Large intestine (tissue), 3 donors: Measurements from ENCODE around the gene TRIO. TPM values are rescaled to one million over a fixed set of nuclear protein-coding genes. Genes with fewer than 3 reads are reported as not detected.

ENCODE experiments used
- DNase-seq, 2 donors: peaks; one replicate each; pipeline versions ENCODE4 v3.0.0 to v3.0.0-alpha.2; 2013
- H3K27ac ChIP-seq: one replicate; pipeline ENCODE4 v1.5.1; 2013; ENCODE audit warnings: low read length
- H3K27me3 ChIP-seq: 2 replicates; pipeline ENCODE4 v1.6.1; 2013; ENCODE audit warnings: low read length; ENCODE audit not compliant: control insufficient read depth, insufficient read depth
- H3K36me3 ChIP-seq: 2 replicates; pipeline ENCODE4 v1.6.1; 2013; ENCODE audit warnings: low read length; ENCODE audit not compliant: control insufficient read depth, insufficient read depth
- H3K4me1 ChIP-seq: one replicate; pipeline ENCODE4 v1.6.1; 2013; ENCODE audit warnings: low read length; ENCODE audit not compliant: control insufficient read depth, insufficient read depth
- H3K4me3 ChIP-seq: one replicate; pipeline ENCODE4 v1.5.1; 2013; ENCODE audit warnings: low read length
- H3K9me3 ChIP-seq: one replicate; pipeline ENCODE4 v1.6.1; 2013; ENCODE audit warnings: mild to moderate bottlenecking, low read depth, low read length, moderate library complexity; ENCODE audit not compliant: control insufficient read depth
- WGBS: methylation state at CpG from one replicate; pipeline ENCODE4 v1.1.5; 2013; ENCODE audit warnings: low lambda C conversion rate; ENCODE audit not compliant: insufficient coverage; 5-methylcytosine and 5-hydroxymethylcytosine counted together
- polyA plus RNA-seq: library from polyadenylated mRNA; unstranded; fragments of 120-200 nt; gene quantifications from one replicate; pipeline ENCODE4 v1.2.1, GENCODE V29; 2013

TRIO gene
- polyA plus RNA-seq, 1 donor: 66.6 TPM

DNA sequence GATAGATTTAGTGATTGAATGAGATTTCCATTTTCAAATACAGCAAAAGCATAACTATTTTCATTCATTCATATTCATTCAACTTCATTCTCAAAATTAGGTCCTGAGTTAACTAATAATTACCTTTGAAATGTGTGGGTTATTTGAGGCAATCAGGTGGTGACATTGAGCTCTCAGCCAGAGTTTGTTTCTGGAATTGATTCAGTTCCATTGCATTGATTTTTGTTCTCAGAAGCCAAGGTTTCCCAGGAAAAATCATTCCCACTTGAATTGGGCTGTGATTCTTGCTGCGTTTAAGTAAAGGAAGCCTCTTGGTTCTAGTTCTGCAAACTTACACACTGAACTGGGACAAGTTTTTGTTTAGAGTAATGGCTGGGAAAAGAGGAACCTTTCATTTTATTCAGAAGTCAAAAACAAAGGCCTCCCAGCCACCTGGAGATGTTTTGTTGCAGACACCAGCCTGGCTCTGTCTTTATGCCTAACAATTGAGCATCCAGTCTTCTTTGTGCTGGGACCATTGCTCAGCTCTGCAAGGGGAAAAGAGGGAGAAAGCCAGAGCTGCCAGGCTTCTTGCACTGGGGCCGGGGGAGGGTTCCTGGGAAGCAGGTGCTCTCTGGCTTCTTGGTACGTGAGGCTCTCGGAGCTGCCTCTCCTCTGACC is 198.6 kb downstream of the TRIO start:
- Histone ChIP-seq H3K4me3 (no peak overlapping the region), H3K27ac (no peak overlapping the region), H3K36me3 (peaks cover 56% of the 10 kb centered on the region), H3K27me3 (no peaks in the 10 kb centered on the region), H3K4me1 (peaks cover 9% of the 10 kb centered on the region), H3K9me3 (no peaks in the 10 kb centered on the region)
- WGBS: 86% methylated on average over 1 of the region's 4 CpGs
- no peak for DNase-seq

DNA sequence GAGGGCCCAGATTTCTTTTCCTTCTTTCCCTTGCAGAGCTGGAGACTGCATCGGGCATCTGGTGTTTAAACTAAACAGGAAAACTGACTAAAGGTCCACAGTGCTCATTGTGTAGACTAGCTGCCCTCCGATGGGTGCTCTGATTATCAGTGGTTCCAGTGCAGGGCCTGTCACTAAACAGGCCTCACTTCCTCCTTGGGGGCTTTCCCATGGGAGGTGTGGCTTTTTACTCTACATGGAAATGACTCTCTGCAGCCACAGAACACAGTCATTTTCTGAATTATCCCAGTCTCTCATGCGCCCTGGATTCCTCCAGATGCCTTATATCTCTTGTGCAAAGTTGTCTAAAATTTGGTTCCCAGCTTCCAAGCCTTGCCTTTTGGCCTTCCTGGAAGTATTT is 199.2 kb downstream of the TRIO start:
- H3K36me3 ChIP-seq: peaks cover 53% of the 10 kb centered on the region
- no peak overlapping the region for H3K27ac ChIP-seq
- H3K4me3 ChIP-seq: no peak overlapping the region
- peaks cover 9% of the 10 kb centered on the region for H3K4me1 ChIP-seq
- H3K27me3 ChIP-seq: no peaks in the 10 kb centered on the region
- peak; percentile 39 to 60 for DNase-seq
- H3K9me3 ChIP-seq: no peaks in the 10 kb centered on the region
- WGBS: 38% methylated on average over 1 of the region's 3 CpGs

DNA sequence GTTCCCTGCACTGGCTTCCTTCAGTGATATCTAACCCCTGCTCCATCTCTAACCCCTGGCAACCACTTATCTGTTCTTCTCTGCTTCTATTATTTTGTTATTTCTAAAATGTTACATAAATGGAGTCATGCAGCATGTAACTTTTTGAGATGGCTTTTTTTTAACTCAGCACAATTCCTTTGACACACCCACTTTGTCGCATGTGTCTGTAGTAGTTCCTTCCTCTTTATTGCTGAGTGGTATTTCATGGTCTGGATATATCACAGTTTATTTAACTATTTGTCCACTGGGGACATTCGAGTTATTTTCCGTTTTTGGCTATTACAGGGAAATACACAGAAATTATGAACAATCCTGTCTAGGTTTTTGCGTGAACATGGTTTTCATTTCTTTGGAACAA is 200.2 kb downstream of the TRIO start:
- no peak for DNase-seq
- Histone ChIP-seq H3K9me3 (no peaks in the 10 kb centered on the region), H3K27me3 (no peaks in the 10 kb centered on the region), H3K27ac (no peak overlapping the region), H3K4me1 (peaks cover 9% of the 10 kb centered on the region), H3K36me3 (peaks cover 43% of the 10 kb centered on the region), H3K4me3 (no peak overlapping the region)
- 95% methylated on average over 4 of the region's 4 CpGs for WGBS

DNA sequence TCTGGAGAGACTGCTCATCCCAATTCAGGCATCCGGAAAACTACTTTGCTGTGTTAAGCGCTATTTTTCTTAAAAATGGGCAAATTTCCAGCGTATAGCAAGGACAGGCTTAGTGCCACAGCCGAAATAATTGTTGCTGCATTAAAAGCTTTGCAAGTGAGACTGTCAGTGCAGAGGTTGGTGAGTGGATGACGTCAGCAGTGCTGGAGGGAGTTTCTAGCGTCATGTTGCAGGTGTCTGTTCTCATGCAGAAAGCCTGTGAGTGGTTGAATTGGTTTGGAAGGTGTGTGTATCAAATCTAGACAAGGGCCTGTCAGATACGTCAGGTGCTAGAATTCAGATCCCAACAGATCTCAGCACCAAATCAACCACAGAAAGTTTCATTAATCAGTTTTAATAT is 204.4 kb downstream of the TRIO start:
- WGBS: 83% methylated on average over 3 of the region's 7 CpGs
- Histone ChIP-seq H3K4me3 (no peak overlapping the region), H3K27ac (no peak overlapping the region), H3K36me3 (peaks cover 31% of the 10 kb centered on the region), H3K27me3 (no peaks in the 10 kb centered on the region), H3K9me3 (no peaks in the 10 kb centered on the region), H3K4me1 (peaks cover 1% of the 10 kb centered on the region)
- no peak for DNase-seq

GRCh38 chr5:14348142-14348541 is 205.0 kb downstream of the TRIO start:
- Histone ChIP-seq H3K4me1 (no peaks in the 10 kb centered on the region), H3K27me3 (no peaks in the 10 kb centered on the region), H3K27ac (no peak overlapping the region), H3K9me3 (no peaks in the 10 kb centered on the region), H3K36me3 (peaks cover 29% of the 10 kb centered on the region), H3K4me3 (no peak overlapping the region)
- WGBS: no CpG with 5 or more reads among the region's 5 CpGs
- no peak for DNase-seq

GRCh38 chr5:14349029-14349428 is 205.9 kb downstream of the TRIO start:
- H3K27me3 ChIP-seq: no peaks in the 10 kb centered on the region
- peaks cover 27% of the 10 kb centered on the region for H3K36me3 ChIP-seq
- no peak overlapping the region for H3K4me3 ChIP-seq
- no peak overlapping the region for H3K27ac ChIP-seq
- no peak for DNase-seq
- H3K9me3 ChIP-seq: no peaks in the 10 kb centered on the region
- no peaks in the 10 kb centered on the region for H3K4me1 ChIP-seq
- WGBS: no CpG with 5 or more reads among the region's 8 CpGs

DNA sequence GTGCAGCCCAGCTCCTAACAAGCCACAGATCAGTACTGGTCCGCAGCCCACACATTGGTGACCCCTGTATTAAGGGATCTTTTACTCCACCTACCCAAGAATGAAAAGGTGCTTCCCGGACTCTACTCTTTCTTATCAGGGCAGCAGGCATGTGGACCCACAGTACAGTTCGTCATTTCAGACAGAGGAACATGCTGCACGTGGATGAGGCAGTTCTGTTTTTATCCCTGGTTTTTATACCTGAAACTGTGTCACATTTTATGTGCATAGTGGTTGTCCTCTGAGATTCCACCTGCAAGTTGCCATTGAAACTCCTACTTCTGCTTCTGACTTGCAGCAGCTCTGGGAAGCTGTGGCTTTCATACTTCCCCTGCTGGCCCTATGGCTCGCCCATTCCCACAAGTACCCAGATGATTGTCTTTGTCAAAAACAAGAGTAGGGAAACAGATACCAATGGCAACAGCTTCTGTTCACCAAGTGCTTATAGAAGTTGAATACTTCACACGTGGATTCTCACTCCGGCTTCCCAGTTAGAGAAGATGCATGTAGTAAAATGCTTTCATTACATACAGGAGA is 208.0 kb downstream of the TRIO start:
- no peaks in the 10 kb centered on the region for H3K9me3 ChIP-seq
- H3K36me3 ChIP-seq: peaks cover 26% of the 10 kb centered on the region
- H3K27me3 ChIP-seq: no peaks in the 10 kb centered on the region
- H3K4me3 ChIP-seq: no peak overlapping the region
- H3K27ac ChIP-seq: no peak overlapping the region
- H3K4me1 ChIP-seq: no peaks in the 10 kb centered on the region
- 78% methylated on average over 2 of the region's 7 CpGs for WGBS
- DNase-seq: no peak

DNA sequence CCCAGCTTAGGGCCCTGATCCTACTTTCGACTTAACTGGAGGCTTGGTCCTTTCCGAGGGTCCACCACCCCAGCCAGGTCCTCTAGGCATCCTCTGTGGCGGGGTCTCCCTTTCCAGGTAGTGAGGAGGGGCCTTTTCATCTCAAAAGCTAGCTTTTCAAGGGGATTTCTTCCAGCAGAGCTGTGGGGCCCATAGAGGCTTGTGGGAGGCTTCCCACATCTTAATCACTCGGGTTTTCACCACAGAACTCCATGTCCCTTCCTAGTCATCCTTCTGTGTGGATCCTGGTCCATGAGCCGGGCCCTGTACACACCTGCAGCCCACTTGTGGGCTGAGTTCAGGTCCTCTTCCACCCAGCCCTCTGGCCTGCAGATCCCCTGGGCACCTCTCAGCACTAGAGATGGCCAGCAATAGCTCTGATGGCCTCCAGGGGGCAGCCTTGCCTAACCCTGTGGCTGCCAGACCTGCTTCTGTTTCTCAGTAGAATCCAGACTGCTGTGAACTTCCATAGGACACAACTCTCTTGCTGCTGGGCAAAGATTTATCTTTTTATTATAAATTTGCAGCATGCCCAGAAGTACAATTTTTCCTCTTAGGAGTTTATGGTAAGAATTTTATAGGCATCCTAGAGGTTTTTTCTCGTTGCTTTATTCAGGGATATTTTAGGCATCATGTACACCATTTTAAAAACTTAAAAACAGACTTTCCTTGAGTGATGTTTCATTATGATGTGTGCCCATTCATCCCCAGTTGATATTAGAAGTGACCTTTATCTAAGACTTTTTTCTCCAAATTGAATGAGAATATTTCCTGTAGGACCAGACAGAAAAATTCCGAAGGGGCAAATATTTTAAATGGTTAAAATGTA is 208.9 kb downstream of the TRIO start:
- H3K4me3 ChIP-seq: no peak overlapping the region
- H3K27me3 ChIP-seq: no peaks in the 10 kb centered on the region
- no peak overlapping the region for H3K27ac ChIP-seq
- no peaks in the 10 kb centered on the region for H3K9me3 ChIP-seq
- H3K36me3 ChIP-seq: peaks cover 25% of the 10 kb centered on the region
- WGBS: no CpG with 5 or more reads among the region's 7 CpGs
- H3K4me1 ChIP-seq: no peaks in the 10 kb centered on the region
- DNase-seq: peak; percentile 43 to 51

DNA sequence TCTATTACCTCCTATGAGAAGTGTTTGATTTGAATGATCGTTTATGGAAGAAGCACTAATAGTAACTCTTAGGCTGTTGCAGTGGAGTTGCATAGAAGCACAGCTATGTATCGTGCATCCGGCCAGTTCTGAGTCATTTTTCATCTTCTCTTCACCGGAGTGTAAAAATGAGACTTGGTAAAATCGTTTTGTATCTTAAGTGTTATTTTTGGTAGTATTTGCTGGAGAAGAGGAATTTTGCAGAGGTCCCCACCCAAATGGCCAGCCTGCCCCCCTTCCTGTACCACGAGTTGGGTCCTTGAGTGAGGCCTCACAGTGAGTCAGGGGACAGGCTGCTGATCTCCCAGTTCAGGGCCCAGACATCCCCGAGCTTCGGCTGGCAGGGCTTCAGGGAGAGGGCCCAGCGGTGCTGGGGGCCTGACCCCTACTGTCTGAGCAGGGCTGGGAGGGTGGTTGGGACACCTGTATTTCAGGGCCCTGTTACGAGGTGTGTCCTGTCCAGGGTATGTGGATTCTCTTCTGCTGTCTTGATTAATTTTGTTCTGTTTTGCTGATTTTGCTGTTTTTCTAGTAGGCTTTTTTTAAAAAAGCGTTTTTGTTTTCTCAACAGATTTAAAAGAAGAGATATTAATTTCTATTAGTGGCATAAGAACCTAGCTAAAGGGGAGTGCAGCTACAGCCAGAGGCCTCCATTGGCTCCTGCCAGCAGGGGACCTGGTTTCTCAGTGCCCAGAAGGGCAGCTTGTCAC is 210.8 kb downstream of the TRIO start:
- Histone ChIP-seq H3K27me3 (no peaks in the 10 kb centered on the region), H3K4me1 (no peaks in the 10 kb centered on the region), H3K27ac (no peak overlapping the region), H3K36me3 (peaks cover 38% of the 10 kb centered on the region), H3K4me3 (no peak overlapping the region), H3K9me3 (peaks cover 3% of the 10 kb centered on the region)
- WGBS: 87% methylated on average over 3 of the region's 11 CpGs
- no peak for DNase-seq

- no peak for DNase-seq
- H3K4me3 ChIP-seq: no peak overlapping the region
- no peaks in the 10 kb centered on the region for H3K27me3 ChIP-seq
- H3K36me3 ChIP-seq: peaks cover 48% of the 10 kb centered on the region
- no peak overlapping the region for H3K27ac ChIP-seq
- no peaks in the 10 kb centered on the region for H3K4me1 ChIP-seq
- no CpG with 5 or more reads among the region's 4 CpGs for WGBS
- H3K9me3 ChIP-seq: peaks cover 3% of the 10 kb centered on the region
These were observed 212.2 kb downstream of the TRIO start for GRCh38 chr5:14355391-14355790.
